ENCODE data around the gene ITGAV. TPM values are rescaled to one million over a fixed set of nuclear protein-coding genes. Genes with fewer than 3 reads are reported as not detected.
A peak's percentile ranks its signal among the peaks of the same experiment; 100 is the strongest.

ITGAV gene
- total RNA-seq, 1 donor from 2014 or later, result 8.1 TPM

DNA sequence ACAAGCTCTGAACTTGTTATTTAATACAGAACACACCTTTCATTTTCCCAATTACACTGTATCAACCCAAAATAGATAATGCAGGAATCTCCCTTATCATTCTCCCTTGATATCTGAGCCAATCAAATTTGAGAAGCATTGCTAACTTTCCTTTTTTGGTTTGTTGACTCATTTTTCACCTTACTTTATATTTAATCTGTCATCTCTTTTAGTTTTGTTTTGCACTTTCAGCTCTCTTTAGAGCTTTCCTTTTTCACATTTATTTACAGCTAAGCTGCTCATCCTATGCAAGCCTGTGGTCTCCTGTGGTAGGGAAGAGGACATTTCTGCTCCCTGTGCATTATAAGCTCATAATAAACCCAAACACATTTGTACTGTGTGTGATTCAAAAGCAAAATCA, 50.1 kb downstream of the ITGAV start:
- H3K4me3 Mint-ChIP-seq, result peak overlapping the region; percentile 2
- intact Hi-C loops (cut with micrococcal nuclease), result loop anchor here (5.0 kb wide), 1 partner anchor 947 kb away; no protein-coding TSS in a partner anchor
- H3K4me1 Mint-ChIP-seq, result peaks cover 24% of the 10 kb centered on the region
- peaks cover 6% of the 10 kb centered on the region for H3K36me3 Mint-ChIP-seq (ENCODE audit: low read depth)
- no peak for DNase-seq
- no peaks in the 10 kb centered on the region for H3K9me3 Mint-ChIP-seq
- H3K27me3 Mint-ChIP-seq, result no peaks in the 10 kb centered on the region
- H3K27ac Mint-ChIP-seq, result peak overlapping the region; percentile 56

DNA sequence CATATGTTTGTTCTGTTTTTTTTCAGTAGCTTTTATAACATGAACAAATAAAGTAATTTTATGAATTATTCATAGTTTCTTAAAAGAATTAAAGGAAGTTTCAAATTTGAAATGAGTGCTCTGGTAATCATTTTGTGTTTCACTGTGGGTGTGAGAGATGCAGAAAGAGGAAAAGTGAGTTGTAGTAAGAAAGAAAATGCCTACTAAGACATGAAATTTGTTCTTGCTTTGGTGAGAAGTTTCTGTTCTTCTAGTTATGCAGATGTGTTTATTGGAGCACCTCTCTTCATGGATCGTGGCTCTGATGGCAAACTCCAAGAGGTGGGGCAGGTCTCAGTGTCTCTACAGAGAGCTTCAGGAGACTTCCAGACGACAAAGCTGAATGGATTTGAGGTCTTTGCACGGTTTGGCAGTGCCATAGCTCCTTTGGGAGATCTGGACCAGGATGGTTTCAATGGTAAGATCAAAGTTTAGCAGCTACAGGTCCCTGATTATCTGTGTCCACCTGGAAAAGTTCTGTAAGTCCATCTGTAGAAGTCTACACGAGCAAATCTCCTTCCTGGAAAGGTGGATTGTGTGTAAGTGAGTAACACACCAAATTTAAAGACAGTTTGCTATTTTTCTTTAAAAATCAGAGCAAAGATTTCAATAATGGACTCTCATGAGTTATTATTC, 51.4 kb downstream of the ITGAV start:
- intact Hi-C loops (cut with micrococcal nuclease), result loop anchor here (1.0 to 5.0 kb wide), 4 partner anchors 51 to 946 kb away; partner anchors contain the start of genes ITGAV and ZC3H15
- Mint-ChIP-seq H3K9me3 (no peaks in the 10 kb centered on the region), H3K36me3 (ENCODE audit: low read depth) (peaks cover 6% of the 10 kb centered on the region), H3K27me3 (no peaks in the 10 kb centered on the region), H3K27ac (peak overlapping the region; percentile 61), H3K4me3 (no peak overlapping the region), H3K4me1 (peaks cover 24% of the 10 kb centered on the region)
- no peak for DNase-seq

DNA sequence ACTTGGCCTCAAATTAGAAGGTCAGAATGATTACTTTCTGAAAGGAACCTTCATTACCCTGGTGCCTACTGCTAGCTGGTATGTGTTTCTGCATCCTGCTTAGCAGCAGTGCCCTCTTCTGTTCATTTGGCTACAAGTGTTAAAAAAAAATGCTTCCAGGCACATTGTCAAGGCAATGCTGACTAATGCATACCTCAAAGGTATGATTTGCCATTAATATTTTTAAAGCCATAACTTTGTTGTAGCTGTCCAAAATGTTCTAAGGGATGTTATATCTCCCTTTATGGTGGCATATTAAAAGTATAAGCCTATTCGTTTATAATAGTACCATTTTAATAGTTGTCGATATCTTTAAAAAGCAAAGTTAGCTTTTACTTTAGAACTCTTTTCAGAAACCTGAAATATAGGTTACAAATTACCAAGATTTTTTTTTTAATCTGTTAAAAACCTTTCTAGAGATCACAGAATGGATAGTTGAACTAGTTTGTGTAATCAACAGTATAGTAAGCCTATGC, 52.0 kb downstream of the ITGAV start:
- no peak overlapping the region for H3K4me3 Mint-ChIP-seq
- H3K36me3 Mint-ChIP-seq (ENCODE audit: low read depth), result peaks cover 6% of the 10 kb centered on the region
- intact Hi-C loops (cut with micrococcal nuclease), result loop anchor here (1.0 to 5.0 kb wide), 4 partner anchors 52 to 945 kb away; partner anchors contain the start of genes ITGAV and ZC3H15
- peak; percentile 81 for DNase-seq
- no peaks in the 10 kb centered on the region for H3K27me3 Mint-ChIP-seq
- peaks cover 24% of the 10 kb centered on the region for H3K4me1 Mint-ChIP-seq
- no peaks in the 10 kb centered on the region for H3K9me3 Mint-ChIP-seq
- no peak overlapping the region for H3K27ac Mint-ChIP-seq

DNA sequence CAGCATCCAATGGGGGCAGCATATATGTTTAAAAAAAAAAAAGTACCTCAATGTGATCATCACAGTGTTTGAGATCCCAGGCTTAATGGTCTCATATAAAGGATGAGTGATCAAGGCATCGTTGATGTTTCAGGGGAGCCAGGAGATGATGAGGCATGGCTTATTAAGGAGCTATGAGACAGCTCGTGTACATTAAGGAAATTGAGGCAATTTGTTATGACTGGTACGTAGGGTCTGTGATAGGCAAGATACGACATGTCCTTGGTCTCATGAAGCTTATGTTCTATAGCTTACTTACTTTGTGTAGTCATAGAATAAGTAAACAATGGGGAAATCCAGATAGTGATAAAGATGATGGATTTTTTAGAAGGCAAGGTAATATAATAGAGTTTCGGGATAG, 54.9 kb downstream of the ITGAV start:
- intact Hi-C loops (cut with micrococcal nuclease), result loop anchor here (5.0 kb wide), 1 partner anchor 943 kb away; no protein-coding TSS in a partner anchor
- H3K9me3 Mint-ChIP-seq, result no peaks in the 10 kb centered on the region
- peaks cover 6% of the 10 kb centered on the region for H3K36me3 Mint-ChIP-seq (ENCODE audit: low read depth)
- DNase-seq, result no peak
- no peak overlapping the region for H3K4me3 Mint-ChIP-seq
- H3K27ac Mint-ChIP-seq, result no peak overlapping the region
- H3K27me3 Mint-ChIP-seq, result no peaks in the 10 kb centered on the region
- peaks cover 13% of the 10 kb centered on the region for H3K4me1 Mint-ChIP-seq

DNA sequence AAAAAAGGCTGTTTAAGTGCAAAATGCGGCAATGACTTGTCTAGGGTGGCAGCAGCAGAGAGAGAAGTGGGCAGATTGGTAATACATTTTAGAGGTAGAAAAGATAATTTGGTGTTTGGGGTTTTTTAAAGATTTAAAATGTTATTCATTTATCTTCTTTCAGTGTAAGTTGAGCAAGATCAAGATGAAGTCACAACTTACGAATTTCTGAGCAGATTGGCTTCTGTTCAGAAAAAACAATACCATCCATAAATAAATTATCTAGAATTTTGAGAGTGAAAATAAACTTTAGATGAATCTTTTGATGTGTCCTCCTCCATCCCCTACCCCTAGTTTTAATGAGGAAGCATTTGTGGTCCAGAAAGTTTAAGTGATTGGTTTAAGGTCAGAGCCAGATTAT, 56.1 kb downstream of the ITGAV start:
- intact Hi-C loops (cut with micrococcal nuclease), result no loop called here
- DNase-seq, result no peak
- H3K4me3 Mint-ChIP-seq, result no peak overlapping the region
- H3K27me3 Mint-ChIP-seq, result no peaks in the 10 kb centered on the region
- no peak overlapping the region for H3K27ac Mint-ChIP-seq
- peaks cover 7% of the 10 kb centered on the region for H3K4me1 Mint-ChIP-seq
- peaks cover 6% of the 10 kb centered on the region for H3K36me3 Mint-ChIP-seq (ENCODE audit: low read depth)
- no peaks in the 10 kb centered on the region for H3K9me3 Mint-ChIP-seq

DNA sequence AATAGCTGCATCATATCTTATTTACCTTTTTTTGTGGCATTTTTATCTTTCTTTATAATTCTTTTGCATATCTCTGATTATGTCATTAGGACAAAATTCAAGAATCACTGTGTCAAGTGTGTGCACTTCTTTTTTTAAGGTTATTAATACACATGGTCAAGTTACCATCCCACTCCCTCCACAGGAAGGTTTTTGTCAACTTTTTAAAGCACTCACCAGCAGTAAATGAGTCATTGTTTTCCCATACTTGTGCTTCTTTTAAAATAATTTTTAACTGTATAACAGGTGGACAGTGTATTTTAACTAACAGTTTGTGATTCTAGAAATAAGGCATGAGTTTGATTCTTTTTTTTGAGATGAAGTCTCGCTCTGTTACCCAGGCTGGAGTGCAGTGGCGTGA, 58.3 kb downstream of the ITGAV start:
- no peak overlapping the region for H3K4me3 Mint-ChIP-seq
- no peak overlapping the region for H3K27ac Mint-ChIP-seq
- intact Hi-C loops (cut with micrococcal nuclease), result no loop called here
- no peaks in the 10 kb centered on the region for H3K27me3 Mint-ChIP-seq
- H3K4me1 Mint-ChIP-seq, result no peaks in the 10 kb centered on the region
- DNase-seq, result no peak
- no peaks in the 10 kb centered on the region for H3K9me3 Mint-ChIP-seq
- H3K36me3 Mint-ChIP-seq (ENCODE audit: low read depth), result peaks cover 2% of the 10 kb centered on the region

DNA sequence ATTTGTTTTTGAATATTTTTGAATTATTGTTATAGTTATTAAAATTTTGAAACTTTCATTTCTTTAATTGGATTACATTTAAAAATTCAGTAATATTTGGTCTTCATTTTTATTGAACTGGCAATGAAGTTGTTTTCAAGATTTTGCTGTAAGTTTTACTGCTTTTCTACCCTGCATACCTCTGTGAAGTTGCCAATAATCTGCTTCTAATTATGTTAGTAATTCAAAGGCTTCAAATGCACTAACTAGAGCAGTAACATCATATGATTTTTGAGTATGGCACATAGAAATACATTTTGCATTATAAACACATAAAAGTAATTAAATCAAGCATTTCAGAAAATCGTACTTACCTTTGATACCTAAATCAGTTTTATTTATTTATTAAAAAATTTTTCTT, 63.7 kb downstream of the ITGAV start:
- no peak overlapping the region for H3K27ac Mint-ChIP-seq
- H3K36me3 Mint-ChIP-seq (ENCODE audit: low read depth), result peaks cover 4% of the 10 kb centered on the region
- no peak for DNase-seq
- peaks cover 5% of the 10 kb centered on the region for H3K4me1 Mint-ChIP-seq
- intact Hi-C loops (cut with micrococcal nuclease), result no loop called here
- H3K27me3 Mint-ChIP-seq, result no peaks in the 10 kb centered on the region
- no peaks in the 10 kb centered on the region for H3K9me3 Mint-ChIP-seq
- H3K4me3 Mint-ChIP-seq, result no peak overlapping the region

DNA sequence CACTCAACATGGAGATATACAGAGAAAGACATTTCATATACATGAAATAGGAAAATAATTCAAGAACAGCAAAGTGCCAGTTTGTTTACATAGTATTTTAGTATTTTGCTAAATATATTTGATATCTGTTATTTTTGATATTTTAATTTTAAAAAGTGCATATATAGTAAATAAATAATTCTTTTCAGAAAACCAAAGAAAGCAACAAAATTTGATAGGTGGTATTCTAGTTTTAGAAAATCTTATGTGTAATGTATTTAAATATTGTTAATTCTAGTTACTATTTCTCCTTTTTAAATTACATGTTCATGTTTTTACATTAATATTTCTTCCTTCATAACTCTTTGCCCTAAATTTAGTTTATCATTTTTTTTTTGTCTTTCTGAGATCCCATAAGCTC, 69.5 kb downstream of the ITGAV start:
- H3K4me3 Mint-ChIP-seq, result no peak overlapping the region
- no peaks in the 10 kb centered on the region for H3K27me3 Mint-ChIP-seq
- DNase-seq, result no peak
- intact Hi-C loops (cut with micrococcal nuclease), result no loop called here
- no peak overlapping the region for H3K27ac Mint-ChIP-seq
- H3K36me3 Mint-ChIP-seq (ENCODE audit: low read depth), result peaks cover 5% of the 10 kb centered on the region
- peaks cover 5% of the 10 kb centered on the region for H3K4me1 Mint-ChIP-seq
- no peaks in the 10 kb centered on the region for H3K9me3 Mint-ChIP-seq

DNA sequence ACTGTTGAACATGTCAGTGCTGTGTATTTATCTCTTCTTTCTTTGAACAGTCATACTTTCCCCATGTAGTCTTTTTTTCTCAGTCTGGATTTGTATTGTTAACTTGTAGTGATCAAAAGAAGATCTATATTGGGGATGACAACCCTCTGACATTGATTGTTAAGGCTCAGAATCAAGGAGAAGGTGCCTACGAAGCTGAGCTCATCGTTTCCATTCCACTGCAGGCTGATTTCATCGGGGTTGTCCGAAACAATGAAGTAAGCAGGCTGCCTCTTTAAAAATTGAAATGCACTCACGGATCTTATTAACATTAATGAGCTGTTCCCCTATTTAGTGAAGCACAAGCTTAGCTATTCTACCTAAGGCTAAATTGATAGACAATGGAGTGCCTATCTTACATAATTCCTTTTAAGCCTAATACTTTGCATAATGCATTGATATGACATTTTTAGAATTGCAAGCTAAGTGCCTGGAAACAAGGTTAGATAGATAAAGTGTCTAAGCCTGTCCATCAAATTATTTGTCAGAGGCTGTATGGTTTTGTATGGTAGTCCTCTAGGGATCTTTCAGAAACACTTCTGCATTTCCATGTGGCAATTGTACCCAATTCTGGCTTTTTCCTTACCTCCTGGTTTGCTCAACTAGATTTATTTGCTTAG, 74.7 kb downstream of the ITGAV start:
- H3K4me3 Mint-ChIP-seq, result no peak overlapping the region
- intact Hi-C loops (cut with micrococcal nuclease), result no loop called here
- H3K27me3 Mint-ChIP-seq, result no peaks in the 10 kb centered on the region
- peaks cover 3% of the 10 kb centered on the region for H3K9me3 Mint-ChIP-seq
- H3K4me1 Mint-ChIP-seq, result no peaks in the 10 kb centered on the region
- no peak overlapping the region for H3K27ac Mint-ChIP-seq
- no peak for DNase-seq
- H3K36me3 Mint-ChIP-seq (ENCODE audit: low read depth), result peaks cover 25% of the 10 kb centered on the region

DNA sequence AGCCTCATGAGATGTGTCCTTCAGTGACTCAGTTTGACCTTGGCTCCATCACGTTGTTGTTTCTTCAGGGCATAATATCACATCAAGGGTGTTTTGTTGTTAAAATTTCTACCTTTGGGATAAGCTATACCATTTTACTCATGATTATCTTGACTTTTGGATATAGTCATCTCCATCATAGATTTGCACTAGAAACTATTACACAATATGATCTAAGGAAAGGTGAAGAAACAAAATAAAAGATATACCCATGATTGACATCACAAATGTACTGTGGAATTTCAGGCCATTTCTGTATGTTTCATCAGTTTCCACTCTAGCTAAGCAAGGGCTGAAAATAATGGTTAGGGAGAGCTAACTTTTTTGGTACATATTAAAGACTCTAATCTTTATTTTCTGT, 79.3 kb downstream of the ITGAV start:
- H3K4me3 Mint-ChIP-seq, result no peak overlapping the region
- intact Hi-C loops (cut with micrococcal nuclease), result no loop called here
- peaks cover 60% of the 10 kb centered on the region for H3K36me3 Mint-ChIP-seq (ENCODE audit: low read depth)
- peaks cover 20% of the 10 kb centered on the region for H3K9me3 Mint-ChIP-seq
- H3K4me1 Mint-ChIP-seq, result no peaks in the 10 kb centered on the region
- H3K27me3 Mint-ChIP-seq, result no peaks in the 10 kb centered on the region
- DNase-seq, result no peak
- H3K27ac Mint-ChIP-seq, result no peak overlapping the region

DNA sequence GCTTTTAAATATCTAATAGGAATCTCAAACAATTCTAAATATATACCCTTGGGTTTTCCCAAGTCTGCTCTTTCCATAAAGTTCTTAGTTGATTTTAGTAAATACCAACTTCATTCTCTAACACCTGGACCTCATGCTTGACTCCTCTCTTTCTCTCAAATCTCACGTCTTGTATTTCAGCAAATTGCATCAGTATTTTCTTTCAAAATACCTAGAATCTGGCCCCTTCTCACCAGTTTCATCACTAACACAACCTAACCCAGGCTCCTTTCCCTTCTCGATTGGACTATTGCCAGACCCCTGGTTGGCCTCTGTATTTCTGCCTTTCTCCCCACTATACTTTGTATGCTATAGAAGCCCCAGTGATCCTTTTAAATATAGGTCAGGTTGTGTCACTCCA, 81.0 kb downstream of the ITGAV start:
- H3K4me1 Mint-ChIP-seq, result no peaks in the 10 kb centered on the region
- peaks cover 58% of the 10 kb centered on the region for H3K36me3 Mint-ChIP-seq (ENCODE audit: low read depth)
- no peaks in the 10 kb centered on the region for H3K27me3 Mint-ChIP-seq
- H3K9me3 Mint-ChIP-seq, result peaks cover 20% of the 10 kb centered on the region
- no peak for DNase-seq
- H3K4me3 Mint-ChIP-seq, result no peak overlapping the region
- H3K27ac Mint-ChIP-seq, result no peak overlapping the region
- intact Hi-C loops (cut with micrococcal nuclease), result no loop called here

DNA sequence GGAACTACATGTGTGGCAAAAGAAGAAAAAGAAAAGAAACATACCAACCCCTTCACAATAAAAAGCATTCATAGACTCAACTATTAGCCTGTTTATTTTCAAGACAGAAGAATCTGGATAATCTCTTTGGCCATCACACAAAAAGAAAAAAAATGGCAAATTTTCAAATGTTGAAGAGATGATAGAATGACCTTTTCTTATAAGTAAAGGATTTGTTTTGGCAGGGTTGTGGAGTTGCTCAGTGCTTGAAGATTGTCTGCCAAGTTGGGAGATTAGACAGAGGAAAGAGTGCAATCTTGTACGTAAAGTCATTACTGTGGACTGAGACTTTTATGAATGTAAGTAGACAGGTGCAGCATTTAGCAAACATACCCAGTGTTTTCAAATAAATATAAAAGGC, 85.5 kb downstream of the ITGAV start:
- Mint-ChIP-seq H3K4me3 (no peak overlapping the region), H3K27me3 (no peaks in the 10 kb centered on the region), H3K4me1 (no peaks in the 10 kb centered on the region), H3K36me3 (ENCODE audit: low read depth) (peaks cover 36% of the 10 kb centered on the region), H3K27ac (no peak overlapping the region), H3K9me3 (peaks cover 16% of the 10 kb centered on the region)
- intact Hi-C loops (cut with micrococcal nuclease), result no loop called here
- DNase-seq, result no peak

DNA sequence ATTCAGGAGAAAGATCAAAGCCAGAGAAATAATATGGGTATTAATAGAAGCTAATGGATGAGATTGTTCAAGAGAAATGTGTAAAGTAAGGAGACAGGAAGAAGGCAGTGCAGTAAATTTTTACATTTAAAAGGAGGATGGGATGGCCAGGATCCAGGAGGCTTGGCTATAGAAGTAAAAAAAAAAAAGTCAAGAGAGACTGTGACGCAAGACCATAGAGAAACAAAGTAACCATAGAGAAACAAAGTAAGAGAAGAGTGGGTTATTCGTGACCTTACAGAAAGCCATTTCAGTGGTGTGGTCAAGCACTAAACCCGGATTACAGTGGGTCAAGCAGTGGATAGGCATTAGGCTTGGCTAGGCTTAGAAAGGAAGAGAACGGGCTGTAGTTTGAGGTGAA, 93.5 kb downstream of the ITGAV start:
- H3K36me3 Mint-ChIP-seq (ENCODE audit: low read depth), result no peaks in the 10 kb centered on the region
- no peak overlapping the region for H3K27ac Mint-ChIP-seq
- no peak overlapping the region for H3K4me3 Mint-ChIP-seq
- peaks cover 12% of the 10 kb centered on the region for H3K9me3 Mint-ChIP-seq
- DNase-seq, result no peak
- intact Hi-C loops (cut with micrococcal nuclease), result no loop called here
- no peaks in the 10 kb centered on the region for H3K4me1 Mint-ChIP-seq
- H3K27me3 Mint-ChIP-seq, result peaks cover 5% of the 10 kb centered on the region

DNA sequence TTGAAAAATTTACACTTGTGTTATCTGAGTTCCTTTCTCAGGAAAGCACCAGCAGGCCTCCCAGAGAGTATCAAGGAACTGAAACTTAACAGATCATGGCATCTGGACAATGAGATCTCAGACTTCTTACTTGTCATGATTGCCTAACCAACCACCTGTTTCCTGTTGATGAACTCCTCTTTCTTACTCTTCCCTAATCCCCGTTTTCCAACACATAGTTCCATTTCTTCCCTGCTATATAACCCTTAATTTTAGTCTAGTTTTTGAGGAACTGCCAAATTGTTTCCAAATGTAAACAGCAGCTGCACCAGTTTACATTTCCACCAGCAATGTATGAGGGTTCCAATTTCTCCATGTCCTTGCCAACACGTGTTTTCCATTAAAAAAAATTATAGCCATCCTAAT, 98.0 kb downstream of the ITGAV start:
- H3K27me3 Mint-ChIP-seq, result peaks cover 11% of the 10 kb centered on the region
- intact Hi-C loops (cut with micrococcal nuclease), result no loop called here
- H3K9me3 Mint-ChIP-seq, result peaks cover 15% of the 10 kb centered on the region
- H3K4me1 Mint-ChIP-seq, result no peaks in the 10 kb centered on the region
- H3K27ac Mint-ChIP-seq, result no peak overlapping the region
- H3K4me3 Mint-ChIP-seq, result no peak overlapping the region
- H3K36me3 Mint-ChIP-seq (ENCODE audit: low read depth), result no peaks in the 10 kb centered on the region
- no peak for DNase-seq
